ENCODE data around the gene VPS13A. TPM values are rescaled to one million over a fixed set of nuclear protein-coding genes. Genes with fewer than 3 reads are reported as not detected.

VPS13A gene
- total RNA-seq, 2 experiments from 2014 or later = 27.0 to 44.6 TPM

DNA sequence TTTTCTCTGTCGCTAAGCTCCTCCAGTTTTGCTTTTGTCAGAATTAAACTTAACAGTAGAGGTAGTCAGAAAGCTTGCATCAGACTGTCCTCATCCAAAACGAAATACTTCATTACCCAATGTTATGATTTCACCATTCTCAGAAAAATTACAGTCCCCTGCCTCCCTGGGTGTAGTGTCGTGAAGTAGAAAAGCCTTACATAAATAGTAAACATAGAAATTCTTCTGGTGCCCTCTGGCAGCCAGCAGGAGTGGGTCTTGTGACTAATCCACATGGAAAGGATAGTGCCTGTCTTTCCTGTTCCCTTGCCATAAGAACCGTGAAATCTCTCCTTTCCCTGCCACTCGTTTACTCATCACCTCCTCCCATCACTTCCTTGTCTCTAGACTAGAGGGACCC, 240.2 kb downstream of the VPS13A start:
- TF ChIP-seq, protein P1, sequence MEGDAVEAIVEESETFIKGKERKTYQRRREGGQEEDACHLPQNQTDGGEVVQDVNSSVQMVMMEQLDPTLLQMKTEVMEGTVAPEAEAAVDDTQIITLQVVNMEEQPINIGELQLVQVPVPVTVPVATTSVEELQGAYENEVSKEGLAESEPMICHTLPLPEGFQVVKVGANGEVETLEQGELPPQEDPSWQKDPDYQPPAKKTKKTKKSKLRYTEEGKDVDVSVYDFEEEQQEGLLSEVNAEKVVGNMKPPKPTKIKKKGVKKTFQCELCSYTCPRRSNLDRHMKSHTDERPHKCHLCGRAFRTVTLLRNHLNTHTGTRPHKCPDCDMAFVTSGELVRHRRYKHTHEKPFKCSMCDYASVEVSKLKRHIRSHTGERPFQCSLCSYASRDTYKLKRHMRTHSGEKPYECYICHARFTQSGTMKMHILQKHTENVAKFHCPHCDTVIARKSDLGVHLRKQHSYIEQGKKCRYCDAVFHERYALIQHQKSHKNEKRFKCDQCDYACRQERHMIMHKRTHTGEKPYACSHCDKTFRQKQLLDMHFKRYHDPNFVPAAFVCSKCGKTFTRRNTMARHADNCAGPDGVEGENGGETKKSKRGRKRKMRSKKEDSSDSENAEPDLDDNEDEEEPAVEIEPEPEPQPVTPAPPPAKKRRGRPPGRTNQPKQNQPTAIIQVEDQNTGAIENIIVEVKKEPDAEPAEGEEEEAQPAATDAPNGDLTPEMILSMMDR (conservative IDR thresholded peaks at IDR 0.05; ENCODE audit: low read length) = no peak
- no peak for TF ChIP-seq EZH2phosphoT487 (IDR thresholded peaks at IDR 0.05; ENCODE audit: borderline replicate concordance, low read depth, low read length)
- ChIA-PET POLR2A (interaction anchor here (0.6 to 0.7 kb wide), 3 partner anchors 36 to 453 kb away, joined by 3 read pairs; no protein-coding TSS in a partner anchor), CTCF (ENCODE audit: unreplicated experiment) (no interaction called here)
- intact Hi-C loops (cut with micrococcal nuclease; ENCODE audit: unreplicated experiment) = no loop called here
- Histone ChIP-seq H3K4me1 (ENCODE audit: insufficient read depth, low read length, poor library complexity, severe bottlenecking) (no peaks in the 10 kb centered on the region), H3K36me3 (ENCODE audit: insufficient read depth, low read length) (no peaks in the 10 kb centered on the region), H3K4me3 (ENCODE audit: low read depth, low read length, poor library complexity, severe bottlenecking) (no peak overlapping the region), H2AFZ (ENCODE audit: low read length) (no peak overlapping the region), H3K27ac (ENCODE audit: low read depth, low read length, poor library complexity, severe bottlenecking) (no peak overlapping the region), H3K9me3 (ENCODE audit: low read length) (no peaks in the 10 kb centered on the region), H3K9me2 (ENCODE audit: insufficient read depth, low read length) (no peaks in the 10 kb centered on the region), H3K79me2 (ENCODE audit: insufficient read depth, low read depth, low read length) (no peaks in the 10 kb centered on the region), H4K20me1 (ENCODE audit: insufficient read depth, low read length) (no peaks in the 10 kb centered on the region), H3K4me2 (ENCODE audit: low read length) (no peak overlapping the region)
- no TSS peak for BruUV-seq (replicated peaks)
- DNase-seq (ENCODE audit: low spot score) = no peak

DNA sequence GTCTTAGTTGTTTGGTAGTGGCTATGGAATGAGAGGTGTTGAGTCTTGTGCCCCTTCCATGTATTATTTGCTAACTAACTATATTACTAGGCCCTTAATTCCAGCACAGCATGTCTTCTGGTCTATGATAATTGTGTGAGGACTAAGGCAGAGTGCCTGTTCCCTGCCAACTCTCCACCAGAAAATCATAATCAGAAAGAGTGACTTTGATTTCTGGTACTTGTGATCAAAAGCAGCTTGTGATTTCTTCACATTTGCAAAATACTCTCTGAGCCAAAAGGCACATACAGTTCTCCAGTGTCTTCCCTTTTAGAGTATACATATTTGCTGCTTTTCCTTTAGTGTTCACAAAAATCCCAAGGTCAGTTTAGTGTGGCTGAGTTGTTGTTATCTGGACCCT, 240.9 kb downstream of the VPS13A start:
- no peak overlapping the region for H3K4me3 ChIP-seq (ENCODE audit: low read depth, low read length, poor library complexity, severe bottlenecking)
- CTCF ChIA-PET (ENCODE audit: unreplicated experiment) = no interaction called here
- BruUV-seq (replicated peaks) = no TSS peak
- H3K79me2 ChIP-seq (ENCODE audit: insufficient read depth, low read depth, low read length) = no peaks in the 10 kb centered on the region
- H3K4me2 ChIP-seq (ENCODE audit: low read length) = no peak overlapping the region
- no peaks in the 10 kb centered on the region for H3K9me3 ChIP-seq (ENCODE audit: low read length)
- H2AFZ ChIP-seq (ENCODE audit: low read length) = no peak overlapping the region
- no peak for DNase-seq (ENCODE audit: low spot score)
- no peak overlapping the region for H3K27ac ChIP-seq (ENCODE audit: low read depth, low read length, poor library complexity, severe bottlenecking)
- intact Hi-C loops (cut with micrococcal nuclease; ENCODE audit: unreplicated experiment) = no loop called here
- H4K20me1 ChIP-seq (ENCODE audit: insufficient read depth, low read length) = no peaks in the 10 kb centered on the region
- POLR2A ChIA-PET = interaction anchor here (0.6 to 0.7 kb wide), 2 partner anchors 218 to 454 kb away, joined by 3 read pairs; no protein-coding TSS in a partner anchor
- no peaks in the 10 kb centered on the region for H3K9me2 ChIP-seq (ENCODE audit: insufficient read depth, low read length)
- no peaks in the 10 kb centered on the region for H3K4me1 ChIP-seq (ENCODE audit: insufficient read depth, low read length, poor library complexity, severe bottlenecking)
- no peaks in the 10 kb centered on the region for H3K36me3 ChIP-seq (ENCODE audit: insufficient read depth, low read length)
- TF ChIP-seq, protein P1 (conservative IDR thresholded peaks at IDR 0.05; ENCODE audit: low read length) = no peak
- TF ChIP-seq EZH2phosphoT487 (IDR thresholded peaks at IDR 0.05; ENCODE audit: borderline replicate concordance, low read depth, low read length) = no peak

- intact Hi-C loops (cut with micrococcal nuclease; ENCODE audit: unreplicated experiment) = no loop called here
Measured at GRCh38 chr9:77420641-77421040, 243.3 kb downstream of the VPS13A start.

More at GRCh38 chr9:77420641-77421040, 243.3 kb downstream of the VPS13A start:
- H3K36me3 ChIP-seq (ENCODE audit: insufficient read depth, low read length) = no peaks in the 10 kb centered on the region
- no TSS peak for BruUV-seq (replicated peaks)
- no peaks in the 10 kb centered on the region for H3K4me1 ChIP-seq (ENCODE audit: insufficient read depth, low read length, poor library complexity, severe bottlenecking)
- POLR2A ChIA-PET = no interaction called here
- H3K9me2 ChIP-seq (ENCODE audit: insufficient read depth, low read length) = no peaks in the 10 kb centered on the region
- DNase-seq (ENCODE audit: low spot score) = no peak
- no peaks in the 10 kb centered on the region for H4K20me1 ChIP-seq (ENCODE audit: insufficient read depth, low read length)
- H3K4me2 ChIP-seq (ENCODE audit: low read length) = no peak overlapping the region
- H3K27ac ChIP-seq (ENCODE audit: low read depth, low read length, poor library complexity, severe bottlenecking) = no peak overlapping the region
- CTCF ChIA-PET (ENCODE audit: unreplicated experiment) = no interaction called here
- no peak for TF ChIP-seq EZH2phosphoT487 (IDR thresholded peaks at IDR 0.05; ENCODE audit: borderline replicate concordance, low read depth, low read length)
- TF ChIP-seq, protein P1 (conservative IDR thresholded peaks at IDR 0.05; ENCODE audit: low read length) = no peak
- H3K79me2 ChIP-seq (ENCODE audit: insufficient read depth, low read depth, low read length) = no peaks in the 10 kb centered on the region
- no peak overlapping the region for H3K4me3 ChIP-seq (ENCODE audit: low read depth, low read length, poor library complexity, severe bottlenecking)
- no peak overlapping the region for H2AFZ ChIP-seq (ENCODE audit: low read length)
- H3K9me3 ChIP-seq (ENCODE audit: low read length) = no peaks in the 10 kb centered on the region
